HUDEP-2 (cell line): ENCODE results near the gene HTT.

ENCODE experiments used
- DNase-seq, 76 experiments: peaks; one replicate each; lab custom pipeline; 2025; ENCODE audit not compliant: unreplicated experiment in 76 of 76; lab: John Stamatoyannopoulos, UW

HTT gene

GRCh38 chr4:3213661-3214250 lies 139.3 kb downstream of the HTT start:
- DNase-seq, result no peak

GRCh38 chr4:3215256-3215655 lies 140.8 kb downstream of the HTT start:
- DNase-seq, result no peak

GRCh38 chr4:3215733-3216132 lies 141.3 kb downstream of the HTT start:
- no peak for DNase-seq

GRCh38 chr4:3217266-3217665 lies 142.8 kb downstream of the HTT start:
- DNase-seq, result no peak

- no peak for DNase-seq
Measured at GRCh38 chr4:3217771-3218170, 143.3 kb downstream of the HTT start.

- no peak for DNase-seq
Measured at GRCh38 chr4:3218824-3219760, 144.6 kb downstream of the HTT start.

GRCh38 chr4:3219761-3220475 lies 145.4 kb downstream of the HTT start:
- no peak for DNase-seq

GRCh38 chr4:3220476-3221183 lies 146.1 kb downstream of the HTT start:
- no peak for DNase-seq

GRCh38 chr4:3221184-3221494 lies 146.7 kb downstream of the HTT start:
- DNase-seq, result no peak

GRCh38 chr4:3221996-3222395 lies 147.5 kb downstream of the HTT start:
- DNase-seq, result no peak

GRCh38 chr4:3223346-3223745 lies 148.9 kb downstream of the HTT start:
- DNase-seq, result no peak

- no peak for DNase-seq
Measured at GRCh38 chr4:3223956-3224748, 149.7 kb downstream of the HTT start.

- DNase-seq, result peak in 2 of 76 experiments; percentile 10 to 11
Measured at GRCh38 chr4:3225071-3225850, 150.8 kb downstream of the HTT start.

- no peak for DNase-seq
Measured at GRCh38 chr4:3225936-3226335, 151.5 kb downstream of the HTT start.

GRCh38 chr4:3226467-3226866 lies 152.0 kb downstream of the HTT start:
- no peak for DNase-seq

GRCh38 chr4:3226944-3227343 lies 152.5 kb downstream of the HTT start:
- no peak for DNase-seq

GRCh38 chr4:3227878-3228675 lies 153.6 kb downstream of the HTT start:
- no peak for DNase-seq

- no peak for DNase-seq
Measured at GRCh38 chr4:3228881-3229280, 154.4 kb downstream of the HTT start.

- DNase-seq, result no peak
Measured at GRCh38 chr4:3229328-3229727, 154.8 kb downstream of the HTT start.
